Chondrocyte (in vitro differentiated cells): Measurements from ENCODE around the gene HGF. TPM values are rescaled to one million over a fixed set of nuclear protein-coding genes. Genes with fewer than 3 reads are reported as not detected.
A peak's percentile ranks its signal among the peaks of the same experiment; 100 is the strongest.

Experiments used
- DNase-seq: peaks from one replicate; pipeline ENCODE4 v3.0.0; 2021; ENCODE audit warnings: mixed read lengths, low spot score
- H3K27ac Mint-ChIP-seq: one replicate; pipeline ENCODE4 v1.8.0; 2021; ENCODE audit warnings: mild to moderate bottlenecking, moderate library complexity, mixed read lengths; ENCODE audit not compliant: unreplicated experiment
- H3K27me3 Mint-ChIP-seq: 2 replicates; pipeline ENCODE4 v1.8.0; 2021; ENCODE audit warnings: low read depth, mixed read lengths
- H3K36me3 Mint-ChIP-seq: 2 replicates; pipeline ENCODE4 v1.8.0; 2021; ENCODE audit warnings: low read depth, mixed read lengths
- H3K4me1 Mint-ChIP-seq: 2 replicates; pipeline ENCODE4 v1.8.0; 2021; ENCODE audit warnings: low read depth, mild to moderate bottlenecking, mixed read lengths
- H3K4me3 Mint-ChIP-seq: one replicate; pipeline ENCODE4 v1.8.0; 2021; ENCODE audit warnings: mild to moderate bottlenecking, moderate library complexity, mixed read lengths; ENCODE audit not compliant: unreplicated experiment
- H3K9me3 Mint-ChIP-seq: 2 replicates; pipeline ENCODE4 v1.8.0; 2021; ENCODE audit warnings: low read depth, mixed read lengths
- CTCF ChIP-seq: fragments of 200-600 bp; sonication (generic); IDR thresholded peaks from 2 replicates; pipeline ENCODE4 v1.5.0; 2021; ENCODE audit warnings: antibody characterized with exemption, mild to moderate bottlenecking, moderate library complexity
- total RNA-seq: library from RNA; stranded (reverse); gene quantifications from 3 replicates; pipeline ENCODE4 v1.2.1, GENCODE V29; 2021

Gene HGF
- total RNA-seq, 1 donor from 2014 or later = 3.7 TPM

GRCh38 chr7:81674431-81674830, 95.4 kb downstream of the HGF start:
- peaks cover 2% of the 10 kb centered on the region for H3K36me3 Mint-ChIP-seq
- H3K4me1 Mint-ChIP-seq = peaks cover 38% of the 10 kb centered on the region
- H3K27ac Mint-ChIP-seq = no peak overlapping the region
- no peaks in the 10 kb centered on the region for H3K27me3 Mint-ChIP-seq
- H3K9me3 Mint-ChIP-seq = peaks cover 8% of the 10 kb centered on the region
- no peak overlapping the region for H3K4me3 Mint-ChIP-seq
- TF ChIP-seq CTCF = no peak
- no peak for DNase-seq

- Mint-ChIP-seq H3K27ac (no peak overlapping the region), H3K4me1 (peaks cover 38% of the 10 kb centered on the region), H3K9me3 (peaks cover 11% of the 10 kb centered on the region)
These were observed 97.0 kb downstream of the HGF start for GRCh38 chr7:81672872-81673271.

GRCh38 chr7:81669476-81670105, 100.3 kb downstream of the HGF start:
- Mint-ChIP-seq H3K9me3 (peaks cover 13% of the 10 kb centered on the region), H3K4me3 (no peak overlapping the region), H3K36me3 (peaks cover 2% of the 10 kb centered on the region), H3K27me3 (no peaks in the 10 kb centered on the region), H3K4me1 (peaks cover 36% of the 10 kb centered on the region), H3K27ac (no peak overlapping the region)
- no peak for TF ChIP-seq CTCF
- no peak for DNase-seq

More at GRCh38 chr7:81672872-81673271, 97.0 kb downstream of the HGF start:
- Mint-ChIP-seq H3K27me3 (no peaks in the 10 kb centered on the region), H3K4me3 (no peak overlapping the region), H3K36me3 (peaks cover 2% of the 10 kb centered on the region)
- DNase-seq = no peak
- TF ChIP-seq CTCF = no peak

- TF ChIP-seq CTCF = no peak
- peaks cover 63% of the 10 kb centered on the region for H3K4me1 Mint-ChIP-seq
These were observed 103.6 kb downstream of the HGF start for GRCh38 chr7:81666209-81666608.

GRCh38 chr7:81665236-81665635, 104.6 kb downstream of the HGF start:
- Mint-ChIP-seq H3K27me3 (no peaks in the 10 kb centered on the region), H3K27ac (peak overlapping the region; percentile 49), H3K4me3 (no peak overlapping the region), H3K4me1 (peaks cover 68% of the 10 kb centered on the region), H3K9me3 (peaks cover 25% of the 10 kb centered on the region), H3K36me3 (peaks cover 8% of the 10 kb centered on the region)
- TF ChIP-seq CTCF = no peak
- DNase-seq = no peak

More at GRCh38 chr7:81666209-81666608, 103.6 kb downstream of the HGF start:
- Mint-ChIP-seq H3K36me3 (peaks cover under 1% of the 10 kb centered on the region), H3K4me3 (no peak overlapping the region), H3K27me3 (no peaks in the 10 kb centered on the region), H3K27ac (peak overlapping the region; percentile 36), H3K9me3 (peaks cover 15% of the 10 kb centered on the region)
- DNase-seq = no peak
